GM12878 (cell line): ENCODE data around the gene RAP1GAP2. TPM values are rescaled to one million over a fixed set of nuclear protein-coding genes. Genes with fewer than 3 reads are reported as not detected.
"Not testable (repeated sequence)": the region's sequence is repeated elsewhere in the genome, so short reads cannot be mapped to it uniquely, and the experiment has no call there.

Experiments
- ATAC-seq: fragments of 200-7000 bp; cut with Tn5 transposase; 3 replicates; pipeline ENCODE4 v1.9.1; 2020; ENCODE audit warnings: mild to moderate bottlenecking, moderate library complexity
- BruUV-seq: library from RNA; stranded (reverse); fragments of 400-500 nt; replicated peaks from 2 replicates; lab custom pipeline; 2021; lab: Mats Ljungman, UMichigan
- CTCF ChIA-PET: fragments of 300-600 bp; sonication (Branson Sonifier 250); formaldehyde crosslinking; extraction: SDS; loops from one replicate; lab custom pipeline; 2021; ENCODE audit warnings: inconsistent platforms; lab: Yijun Ruan, JAX
- POLR2A ChIA-PET: fragments of 350-600 bp; formaldehyde crosslinking; extraction: SDS; loops from one replicate; lab custom pipeline; 2021; ENCODE audit warnings: inconsistent platforms; lab: Charles Lee
- RAD21 ChIA-PET: fragments of 300-600 bp; sonication (Branson Sonifier 250); formaldehyde crosslinking; loops from one replicate; lab custom pipeline; 2023; ENCODE audit warnings: antibody characterized with exemption; ENCODE audit not compliant: unreplicated experiment; lab: Charles Lee
- SMC1A ChIA-PET: fragments of 300-600 bp; sonication (Branson Sonifier 250); formaldehyde crosslinking; loops from one replicate; lab custom pipeline; 2023; ENCODE audit not compliant: unreplicated experiment, uncharacterized antibody; lab: Charles Lee
- DNase-seq: peaks from one replicate; pipeline ENCODE4 v3.0.0-alpha.2; 2011; ENCODE audit warnings: low read depth, low spot score
- FAIRE-seq: peaks from 3 replicates; lab custom pipeline; 2011; peaks lifted over from hg19 to GRCh38; lab: Jason Lieb, UNC
- H2AFZ ChIP-seq: 2 replicates; pipeline ENCODE4 v1.6.0; 2011; ENCODE audit warnings: low read depth, low read length, control low read depth; ENCODE audit not compliant: control insufficient read depth
- H3K27ac ChIP-seq: 2 replicates; pipeline ENCODE4 v1.5.1; 2011; ENCODE audit warnings: control low read depth; ENCODE audit not compliant: control insufficient read depth, insufficient read depth
- H3K27me3 ChIP-seq, 2 experiments: replicated peaks in 1 of 2; 2 replicates each; pipeline versions ENCODE4 v1.6.0 to v1.6.1; 2011; ENCODE audit warnings: low read length in 1 of 2; ENCODE audit not compliant: control insufficient read depth in 2 of 2, insufficient read depth in 2 of 2
- H3K36me3 ChIP-seq, 2 experiments: 2 replicates each; pipeline ENCODE4 v1.5.1; 2011; ENCODE audit warnings: low read length in 1 of 2; ENCODE audit not compliant: control insufficient read depth in 2 of 2, insufficient read depth in 2 of 2
- H3K4me1 ChIP-seq: 2 replicates; pipeline ENCODE4 v1.6.1; 2011; ENCODE audit warnings: mild to moderate bottlenecking, low read length, moderate library complexity, mixed read lengths; ENCODE audit not compliant: control insufficient read depth, insufficient read depth
- H3K4me2 ChIP-seq: 2 replicates; pipeline ENCODE4 v1.6.0; 2011; ENCODE audit warnings: control low read depth; ENCODE audit not compliant: control insufficient read depth, insufficient read depth
- H3K4me3 ChIP-seq: fragments of 200-600 bp; sonication (generic); 2 replicates; pipeline ENCODE4 v1.5.1; 2016
- H3K79me2 ChIP-seq: 2 replicates; pipeline ENCODE4 v1.6.0; 2011; ENCODE audit warnings: low read length; ENCODE audit not compliant: control insufficient read depth, insufficient read depth
- H3K9ac ChIP-seq: 2 replicates; pipeline ENCODE4 v1.8.0; 2011; ENCODE audit warnings: low read length, control low read depth, mixed read lengths; ENCODE audit not compliant: control insufficient read depth, insufficient read depth
- H3K9me3 ChIP-seq: replicated peaks from 3 replicates; pipeline ENCODE4 v1.5.1; 2011; ENCODE audit warnings: mild to moderate bottlenecking, low read length; ENCODE audit not compliant: control insufficient read depth, insufficient read depth
- H4K20me1 ChIP-seq: 2 replicates; pipeline ENCODE4 v1.6.0; 2011; ENCODE audit not compliant: control insufficient read depth, insufficient read depth
- EP300 ChIP-seq, 2 experiments: fragments of 150-350 bp in 1 of 2; IDR thresholded peaks; 2 replicates each; pipeline ENCODE4 v1.6.1; 2011 to 2012; ENCODE audit warnings: low read depth in 2 of 2, low read length in 2 of 2, borderline replicate concordance in 1 of 2, improper control_type of control experiment in 1 of 2, inconsistent platforms in 1 of 2; ENCODE audit not compliant: control insufficient read depth in 1 of 2
- ZNF207 ChIP-seq: fragments of 450-650 bp; IDR thresholded peaks from 2 replicates; pipeline ENCODE4 v1.6.1; 2014; ENCODE audit warnings: antibody characterized with exemption, mild to moderate bottlenecking, borderline replicate concordance
- WGBS: methylation state at CpG from one replicate; pipeline ENCODE4 v1.1.6; 2016; ENCODE audit warnings: low lambda C conversion rate; ENCODE audit not compliant: insufficient replicate concordance, insufficient coverage; ENCODE audit errors: missing lambda C conversion rate; 5-methylcytosine and 5-hydroxymethylcytosine counted together
- in situ Hi-C: fragments of 300-500 bp; cut with MboI; formaldehyde crosslinking; loops from 9 replicates; pipeline ENCODE4 v1.14.3; 2018; ENCODE audit warnings: mixed read lengths
- intact Hi-C: fragments of 100-400 bp; cut with micrococcal nuclease; formaldehyde crosslinking; loops from one replicate; pipeline ENCODE4 v1.14.2; 2022; ENCODE audit not compliant: unreplicated experiment
- polyA plus RNA-seq, 11 experiments: library from polyadenylated mRNA; depleted of rRNA in 4 of 11; unstranded in 6 of 11; stranded (reverse) in 5 of 11; fragments of >200 nt; fragmentation: Nextera tagmentation in 4 of 11; fragmentation: Illumina TruSeq in 1 of 11; extraction: Ambion mirVana in 4 of 11; extraction: Trizol in 1 of 11; gene quantifications; 1 replicate in 1 of 11; 2 replicates in 10 of 11; pipeline versions ENCODE4 v1.2.1 to v1.2.3, GENCODE V29; 2011 to 2016; ENCODE audit warnings: inconsistent platforms in 2 of 11, missing spikeins in 2 of 11, low read depth in 1 of 11
- total RNA-seq, 4 experiments: library from RNA; depleted of rRNA in 3 of 4; stranded (reverse); fragments of >200 nt in 3 of 4; fragmentation: Illumina TruSeq in 1 of 4; extraction: Trizol in 1 of 4; gene quantifications; 2 replicates each; pipeline versions ENCODE4 v1.2.1 to v1.2.3, GENCODE V29; 2013 to 2021
- TF ChIP-seq, protein P1 (sequence below): fragments of 150-350 bp; IDR thresholded peaks from 2 replicates; pipeline ENCODE4 v1.6.1; 2016; ENCODE audit warnings: low read depth, low read length
- TF ChIP-seq, protein P2 (sequence below): fragments of 450-650 bp; IDR thresholded peaks from 2 replicates; pipeline ENCODE4 v1.6.1; 2016; ENCODE audit warnings: mild to moderate bottlenecking, moderate library complexity, borderline replicate concordance

RAP1GAP2 gene
- total and polyA plus RNA-seq, 10 of the 15 experiments (the other 5 are each of a cell fraction or from before 2014, with no cell fraction given) = 0.03 to 0.95 (median 0.49) TPM; not detected in 2

DNA sequence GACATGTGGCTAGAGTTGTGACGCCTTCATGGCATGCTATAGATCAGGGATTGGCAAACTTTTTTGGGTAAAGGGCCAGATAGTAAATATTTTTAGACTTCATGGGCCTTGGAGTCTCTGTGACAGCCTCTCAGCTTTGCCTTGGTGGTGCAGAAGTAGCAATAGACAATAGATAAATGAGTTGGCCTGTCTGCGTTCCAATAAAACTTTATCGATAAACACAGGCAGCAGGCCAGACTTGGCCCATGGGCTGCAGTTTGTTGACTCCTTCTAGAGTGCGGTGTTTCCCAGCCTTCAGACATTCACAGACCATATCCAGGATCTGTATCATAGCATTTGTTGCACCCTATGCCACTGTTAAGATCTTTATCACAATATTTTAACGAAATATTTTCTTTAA is 190.7 kb downstream of the RAP1GAP2 start:
- ChIA-PET CTCF (no interaction called here), RAD21 (no interaction called here), POLR2A (interaction anchor here (0.6 kb wide), 1 partner anchor 163 kb away, joined by 3 read pairs; no protein-coding TSS in a partner anchor), SMC1A (no interaction called here)
- Histone ChIP-seq H3K4me3 (no peak overlapping the region), H2AFZ (no peak overlapping the region), H3K9me3 (no peaks in the 10 kb centered on the region), H3K27ac (no peak overlapping the region), H3K36me3 (no peaks in the 10 kb centered on the region), H3K27me3 (no peaks in the 10 kb centered on the region), H3K9ac (no peak overlapping the region), H3K4me1 (no peaks in the 10 kb centered on the region), H3K79me2 (no peaks in the 10 kb centered on the region), H3K4me2 (no peak overlapping the region), H4K20me1 (no peaks in the 10 kb centered on the region)
- TF ChIP-seq EP300 (IDR thresholded peaks at IDR 0.05; ENCODE audit: borderline replicate concordance in 1 of 2, control insufficient read depth in 1 of 2, low read depth in 2 of 2, low read length in 2 of 2) (no peak), ZNF207 (no peak)
- TF ChIP-seq, protein P1, sequence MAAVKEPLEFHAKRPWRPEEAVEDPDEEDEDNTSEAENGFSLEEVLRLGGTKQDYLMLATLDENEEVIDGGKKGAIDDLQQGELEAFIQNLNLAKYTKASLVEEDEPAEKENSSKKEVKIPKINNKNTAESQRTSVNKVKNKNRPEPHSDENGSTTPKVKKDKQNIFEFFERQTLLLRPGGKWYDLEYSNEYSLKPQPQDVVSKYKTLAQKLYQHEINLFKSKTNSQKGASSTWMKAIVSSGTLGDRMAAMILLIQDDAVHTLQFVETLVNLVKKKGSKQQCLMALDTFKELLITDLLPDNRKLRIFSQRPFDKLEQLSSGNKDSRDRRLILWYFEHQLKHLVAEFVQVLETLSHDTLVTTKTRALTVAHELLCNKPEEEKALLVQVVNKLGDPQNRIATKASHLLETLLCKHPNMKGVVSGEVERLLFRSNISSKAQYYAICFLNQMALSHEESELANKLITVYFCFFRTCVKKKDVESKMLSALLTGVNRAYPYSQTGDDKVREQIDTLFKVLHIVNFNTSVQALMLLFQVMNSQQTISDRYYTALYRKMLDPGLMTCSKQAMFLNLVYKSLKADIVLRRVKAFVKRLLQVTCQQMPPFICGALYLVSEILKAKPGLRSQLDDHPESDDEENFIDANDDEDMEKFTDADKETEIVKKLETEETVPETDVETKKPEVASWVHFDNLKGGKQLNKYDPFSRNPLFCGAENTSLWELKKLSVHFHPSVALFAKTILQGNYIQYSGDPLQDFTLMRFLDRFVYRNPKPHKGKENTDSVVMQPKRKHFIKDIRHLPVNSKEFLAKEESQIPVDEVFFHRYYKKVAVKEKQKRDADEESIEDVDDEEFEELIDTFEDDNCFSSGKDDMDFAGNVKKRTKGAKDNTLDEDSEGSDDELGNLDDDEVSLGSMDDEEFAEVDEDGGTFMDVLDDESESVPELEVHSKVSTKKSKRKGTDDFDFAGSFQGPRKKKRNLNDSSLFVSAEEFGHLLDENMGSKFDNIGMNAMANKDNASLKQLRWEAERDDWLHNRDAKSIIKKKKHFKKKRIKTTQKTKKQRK = no peak
- TF ChIP-seq, protein P2, sequence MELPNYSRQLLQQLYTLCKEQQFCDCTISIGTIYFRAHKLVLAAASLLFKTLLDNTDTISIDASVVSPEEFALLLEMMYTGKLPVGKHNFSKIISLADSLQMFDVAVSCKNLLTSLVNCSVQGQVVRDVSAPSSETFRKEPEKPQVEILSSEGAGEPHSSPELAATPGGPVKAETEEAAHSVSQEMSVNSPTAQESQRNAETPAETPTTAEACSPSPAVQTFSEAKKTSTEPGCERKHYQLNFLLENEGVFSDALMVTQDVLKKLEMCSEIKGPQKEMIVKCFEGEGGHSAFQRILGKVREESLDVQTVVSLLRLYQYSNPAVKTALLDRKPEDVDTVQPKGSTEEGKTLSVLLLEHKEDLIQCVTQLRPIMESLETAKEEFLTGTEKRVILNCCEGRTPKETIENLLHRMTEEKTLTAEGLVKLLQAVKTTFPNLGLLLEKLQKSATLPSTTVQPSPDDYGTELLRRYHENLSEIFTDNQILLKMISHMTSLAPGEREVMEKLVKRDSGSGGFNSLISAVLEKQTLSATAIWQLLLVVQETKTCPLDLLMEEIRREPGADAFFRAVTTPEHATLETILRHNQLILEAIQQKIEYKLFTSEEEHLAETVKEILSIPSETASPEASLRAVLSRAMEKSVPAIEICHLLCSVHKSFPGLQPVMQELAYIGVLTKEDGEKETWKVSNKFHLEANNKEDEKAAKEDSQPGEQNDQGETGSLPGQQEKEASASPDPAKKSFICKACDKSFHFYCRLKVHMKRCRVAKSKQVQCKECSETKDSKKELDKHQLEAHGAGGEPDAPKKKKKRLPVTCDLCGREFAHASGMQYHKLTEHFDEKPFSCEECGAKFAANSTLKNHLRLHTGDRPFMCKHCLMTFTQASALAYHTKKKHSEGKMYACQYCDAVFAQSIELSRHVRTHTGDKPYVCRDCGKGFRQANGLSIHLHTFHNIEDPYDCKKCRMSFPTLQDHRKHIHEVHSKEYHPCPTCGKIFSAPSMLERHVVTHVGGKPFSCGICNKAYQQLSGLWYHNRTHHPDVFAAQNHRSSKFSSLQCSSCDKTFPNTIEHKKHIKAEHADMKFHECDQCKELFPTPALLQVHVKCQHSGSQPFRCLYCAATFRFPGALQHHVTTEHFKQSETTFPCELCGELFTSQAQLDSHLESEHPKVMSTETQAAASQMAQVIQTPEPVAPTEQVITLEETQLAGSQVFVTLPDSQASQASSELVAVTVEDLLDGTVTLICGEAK = 0 out of 2 replicates have a peak, but pooled peaks have one; percentile 19
- 58% methylated on average over 5 of the region's 5 CpGs for WGBS
- no peak for FAIRE-seq
- DNase-seq = no peak
- intact Hi-C loops (no loop called here), in situ Hi-C loops (no loop called here)
- no TSS peak for BruUV-seq
- no peak for ATAC-seq

DNA sequence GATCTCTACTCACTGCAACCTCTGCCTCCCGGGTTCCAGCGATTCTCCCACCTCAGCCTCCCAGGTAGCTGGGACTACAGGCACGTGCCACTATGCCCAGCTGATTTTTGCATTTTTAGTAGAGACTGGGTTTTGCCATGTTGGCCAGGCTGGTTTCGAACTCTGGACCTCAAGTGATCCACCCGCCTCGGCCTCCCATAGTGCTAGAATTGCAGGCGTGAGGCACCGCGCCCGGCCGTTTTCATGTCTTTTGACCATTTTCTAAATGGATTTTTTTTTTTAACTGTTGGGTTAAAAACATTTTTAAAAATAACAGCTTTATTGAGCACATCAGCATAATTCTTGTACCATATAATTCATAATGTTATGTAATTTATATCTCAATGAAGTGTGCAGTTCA is 193.2 kb downstream of the RAP1GAP2 start:
- H2AFZ ChIP-seq, H3K27ac ChIP-seq, DNase-seq, FAIRE-seq, H3K4me2 ChIP-seq, H3K9me3 ChIP-seq, RAD21 ChIA-PET, H3K79me2 ChIP-seq, H3K4me1 ChIP-seq, H3K4me3 ChIP-seq, H3K9ac ChIP-seq, H4K20me1 ChIP-seq, SMC1A ChIA-PET, H3K36me3 ChIP-seq, ATAC-seq, intact Hi-C loops, H3K27me3 ChIP-seq, POLR2A ChIA-PET, BruUV-seq, CTCF ChIA-PET, in situ Hi-C loops: not testable (repeated sequence)
- WGBS = 77% methylated on average over 11 of the region's 11 CpGs
